HepG2 (cell line): Measurements from ENCODE around the gene SPTSSA. TPM values are rescaled to one million over a fixed set of nuclear protein-coding genes. Genes with fewer than 3 reads are reported as not detected.

Experiments used
- AGO1 ChIP-seq: fragments of 200-400 bp; formaldehyde crosslinking; IDR thresholded peaks from 2 replicates; pipeline ENCODE4 v1.6.1; 2017; ENCODE audit warnings: mild to moderate bottlenecking, low read depth, low read length, moderate library complexity; ENCODE audit not compliant: poor library complexity, severe bottlenecking
- CC2D1A ChIP-seq: sonication (generic); formaldehyde crosslinking; IDR thresholded peaks from 2 replicates; pipeline ENCODE4 v1.8.1; 2023; ENCODE audit warnings: mild to moderate bottlenecking, missing genetic modification reagents
- EP300 ChIP-seq, 3 experiments: sonication (generic) in 1 of 3; formaldehyde crosslinking in 1 of 3; IDR thresholded peaks; 2 replicates each; pipeline versions ENCODE4 v1.5.1 to v1.6.1; 2011 to 2020; ENCODE audit warnings: low read depth in 2 of 3, low read length in 2 of 3, borderline replicate concordance in 1 of 3, improper control_type of control experiment in 1 of 3, mild to moderate bottlenecking in 1 of 3, missing genetic modification reagents in 1 of 3, moderate library complexity in 1 of 3
- HMG20B ChIP-seq: conservative IDR thresholded peaks from 2 replicates; pipeline ENCODE4 v1.6.1; 2016; ENCODE audit warnings: missing genetic modification reagents, missing compliant biosample characterization
- KMT2B ChIP-seq: IDR thresholded peaks from 2 replicates; pipeline ENCODE4 v1.6.1; 2016; ENCODE audit warnings: missing genetic modification reagents, missing compliant biosample characterization
- NAIF1 ChIP-seq: sonication (generic); formaldehyde crosslinking; IDR thresholded peaks from 2 replicates; pipeline ENCODE4 v1.5.0; 2020; ENCODE audit warnings: mild to moderate bottlenecking, missing genetic modification reagents, borderline replicate concordance
- PHB2 ChIP-seq: fragments of 450-650 bp; IDR thresholded peaks from 2 replicates; pipeline ENCODE4 v1.6.1; 2018; ENCODE audit not compliant: partially characterized antibody
- RARA ChIP-seq: IDR thresholded peaks from 2 replicates; pipeline ENCODE4 v1.6.1; 2016; ENCODE audit warnings: missing genetic modification reagents, missing compliant biosample characterization
- RFX5 ChIP-seq: IDR thresholded peaks from 2 replicates; pipeline ENCODE4 v1.6.1; 2011; ENCODE audit warnings: low read depth, low read length, improper control_type of control experiment
- RXRA ChIP-seq: sonication (generic); formaldehyde crosslinking; IDR thresholded peaks from 2 replicates; pipeline ENCODE4 v1.5.1; 2020; ENCODE audit warnings: missing genetic modification reagents
- SNRNP70 ChIP-seq: fragments of 200-400 bp; formaldehyde crosslinking; IDR thresholded peaks from 2 replicates; pipeline ENCODE4 v1.6.1; 2017; ENCODE audit warnings: mild to moderate bottlenecking, low read depth, low read length, moderate library complexity
- TBX3 ChIP-seq: fragments of 450-650 bp; IDR thresholded peaks from 2 replicates; pipeline ENCODE4 v1.6.1; 2017; ENCODE audit warnings: antibody characterized with exemption, mild to moderate bottlenecking, inconsistent platforms, borderline replicate concordance
- ZBTB20 ChIP-seq: sonication (generic); formaldehyde crosslinking; IDR thresholded peaks from 2 replicates; pipeline ENCODE4 v1.8.1; 2023; ENCODE audit warnings: missing genetic modification reagents, low read depth, mild to moderate bottlenecking, borderline replicate concordance
- ZFP36L1 ChIP-seq: sonication (generic); formaldehyde crosslinking; IDR thresholded peaks from 2 replicates; pipeline ENCODE4 v1.8.0; 2022; ENCODE audit warnings: mild to moderate bottlenecking, missing genetic modification reagents, moderate library complexity
- ZFP41 ChIP-seq: sonication (generic); formaldehyde crosslinking; IDR thresholded peaks from 2 replicates; pipeline ENCODE4 v1.4.0; 2020; ENCODE audit warnings: mild to moderate bottlenecking, missing genetic modification reagents, borderline replicate concordance
- ZNF317 ChIP-seq: sonication (generic); formaldehyde crosslinking; IDR thresholded peaks from 2 replicates; pipeline ENCODE4 v1.5.0; 2020; ENCODE audit warnings: mild to moderate bottlenecking, missing genetic modification reagents
- ZNF431 ChIP-seq: sonication (generic); formaldehyde crosslinking; IDR thresholded peaks from 2 replicates; pipeline ENCODE4 v1.9.0; 2022; ENCODE audit warnings: missing genetic modification reagents, low read depth, mild to moderate bottlenecking, borderline replicate concordance
- ZNF598 ChIP-seq: sonication (generic); formaldehyde crosslinking; IDR thresholded peaks from 2 replicates; pipeline ENCODE4 v1.5.1; 2020; ENCODE audit warnings: mild to moderate bottlenecking, missing genetic modification reagents, borderline replicate concordance
- ZNF646 ChIP-seq: sonication (generic); formaldehyde crosslinking; IDR thresholded peaks from 2 replicates; pipeline ENCODE4 v1.9.0; 2021; ENCODE audit warnings: mild to moderate bottlenecking, missing genetic modification reagents
- polyA plus RNA-seq, 8 experiments: library from polyadenylated mRNA; depleted of rRNA in 3 of 8; stranded (reverse) in 7 of 8; unstranded in 1 of 8; fragments of >200 nt; fragmentation: Illumina TruSeq in 4 of 8; extraction: Trizol in 4 of 8; gene quantifications; 2 replicates each; pipeline versions ENCODE4 v1.2.1 to v1.2.3, GENCODE V29; 2011 to 2016; ENCODE audit warnings: low read depth in 4 of 8, missing spikeins in 1 of 8, mixed read lengths in 1 of 8; ENCODE audit not compliant: insufficient read depth in 1 of 8
- total RNA-seq, 5 experiments: library from RNA; depleted of rRNA; stranded (reverse); fragments of >200 nt; fragmentation: Illumina TruSeq; extraction: Trizol; gene quantifications; 2 replicates each; pipeline ENCODE4 v1.2.3, GENCODE V29; 2016; ENCODE audit warnings: low read depth in 1 of 5
- TF ChIP-seq, protein P1 (sequence below): sonication (generic); formaldehyde crosslinking; IDR thresholded peaks from 2 replicates; pipeline ENCODE4 v1.8.0; 2022; ENCODE audit warnings: mild to moderate bottlenecking, missing genetic modification reagents, moderate library complexity

The SPTSSA gene
- total and polyA plus RNA-seq, 2 of the 13 experiments (the other 11 are each of a cell fraction or from before 2014, with no cell fraction given): 19.1 to 86.1 TPM

DNA sequence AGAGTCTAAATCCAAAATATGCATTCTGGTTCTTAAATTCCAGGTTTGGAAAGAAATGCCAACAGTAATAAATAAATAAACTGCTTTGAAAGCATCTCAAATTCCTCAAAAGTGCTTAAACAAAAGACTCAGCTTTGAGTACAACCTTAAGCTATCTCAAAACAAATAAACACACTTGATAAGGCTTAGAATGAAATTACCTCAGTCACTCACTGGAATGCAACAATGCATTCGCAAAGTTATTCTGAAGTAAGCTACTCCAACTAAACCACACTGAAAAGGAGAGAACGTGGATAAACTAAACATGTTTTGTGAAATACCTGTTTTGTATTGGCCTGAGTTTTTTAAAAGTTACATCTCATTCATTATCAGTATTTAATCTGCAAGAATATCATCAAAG is 1.2 kb downstream of the SPTSSA start (continued):
- TF ChIP-seq RXRA (CRISPR knock-in tag) (no peak), CC2D1A (CRISPR knock-in tag) (peak; percentile 75; the same call in 1 of the 2 replicates), ZNF598 (CRISPR knock-in tag) (no peak), NAIF1 (CRISPR knock-in tag) (no peak), ZBTB20 (CRISPR knock-in tag) (0 out of 2 replicates have a peak, but pooled peaks have one; percentile 26), RFX5 (no peak), SNRNP70 (no peak), ZNF431 (CRISPR knock-in tag) (no peak), HMG20B (CRISPR knock-in tag) (0 out of 2 replicates have a peak, but pooled peaks have one; percentile 57), KMT2B (CRISPR knock-in tag) (0 out of 2 replicates have a peak, but pooled peaks have one; percentile 5), TBX3 (no peak), ZNF317 (CRISPR knock-in tag) (no peak), ZFP36L1 (no peak), EP300 (IDR thresholded peaks at IDR 0.05; ENCODE audit: low read depth in 2 of 2, low read length in 2 of 2) (peak in 1 of 2 experiments; percentile 39; a peak in 1 of 4 replicates), EP300 (CRISPR knock-in tag; IDR thresholded peaks at IDR 0.05; ENCODE audit: borderline replicate concordance) (no peak), AGO1 (no peak), PHB2 (no peak), ZFP41 (CRISPR knock-in tag) (no peak), ZNF646 (CRISPR knock-in tag) (no peak), RARA (CRISPR knock-in tag) (peak; percentile 53; the same call in 1 of the 2 replicates)
- TF ChIP-seq, protein P1, sequence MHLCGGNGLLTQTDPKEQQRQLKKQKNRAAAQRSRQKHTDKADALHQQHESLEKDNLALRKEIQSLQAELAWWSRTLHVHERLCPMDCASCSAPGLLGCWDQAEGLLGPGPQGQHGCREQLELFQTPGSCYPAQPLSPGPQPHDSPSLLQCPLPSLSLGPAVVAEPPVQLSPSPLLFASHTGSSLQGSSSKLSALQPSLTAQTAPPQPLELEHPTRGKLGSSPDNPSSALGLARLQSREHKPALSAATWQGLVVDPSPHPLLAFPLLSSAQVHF (CRISPR knock-in tag): no peak
